ENCODE results near the gene MYO3B.
"Not testable (repeated sequence)": the region's sequence is repeated elsewhere in the genome, so short reads cannot be mapped to it uniquely, and the experiment has no call there.

The MYO3B gene

GRCh38 chr2:170665743-170666142 is 487.8 kb downstream of the MYO3B start:
- no peak for DNase-seq

- DNase-seq: no peak
These were observed 492.0 kb downstream of the MYO3B start for GRCh38 chr2:170669909-170670308.

GRCh38 chr2:170670651-170671050 is 492.7 kb downstream of the MYO3B start:
- no peak for DNase-seq

- no peak for DNase-seq
These were observed 493.1 kb downstream of the MYO3B start for GRCh38 chr2:170671079-170671478.

- not testable (repeated sequence) for DNase-seq
These were observed 496.3 kb downstream of the MYO3B start for GRCh38 chr2:170674282-170674681.

GRCh38 chr2:170675701-170676100 is 497.8 kb downstream of the MYO3B start:
- DNase-seq: no peak

GRCh38 chr2:170679607-170680079 is 501.7 kb downstream of the MYO3B start:
- no peak for DNase-seq

GRCh38 chr2:170680172-170680941 is 502.4 kb downstream of the MYO3B start:
- DNase-seq: no peak

- DNase-seq: no peak
These were observed 503.4 kb downstream of the MYO3B start for GRCh38 chr2:170681311-170681710.

- no peak for DNase-seq
These were observed 507.6 kb downstream of the MYO3B start for GRCh38 chr2:170685591-170685990.

- DNase-seq: no peak
These were observed 511.5 kb downstream of the MYO3B start for GRCh38 chr2:170689481-170689880.

- no peak for DNase-seq
These were observed 512.7 kb downstream of the MYO3B start for GRCh38 chr2:170690640-170691039.

GRCh38 chr2:170694316-170694715 is 516.4 kb downstream of the MYO3B start:
- DNase-seq: no peak

GRCh38 chr2:170695521-170696410 is 517.8 kb downstream of the MYO3B start:
- DNase-seq: no peak

- no peak for DNase-seq
These were observed 519.0 kb downstream of the MYO3B start for GRCh38 chr2:170696948-170697347.

GRCh38 chr2:170701011-170701410 is 523.1 kb downstream of the MYO3B start:
- DNase-seq: no peak

GRCh38 chr2:170703776-170704476 is 526.0 kb downstream of the MYO3B start:
- DNase-seq: no peak
